Mucosa of gallbladder (tissue), 1 donor: ENCODE results near the gene RBM12. TPM values are rescaled to one million over a fixed set of nuclear protein-coding genes. Genes with fewer than 3 reads are reported as not detected.

Source experiments
- DNase-seq: peaks from one replicate; pipeline ENCODE4 v3.0.0-alpha.2; 2020; ENCODE audit warnings: low spot score
- total RNA-seq: library from RNA; stranded (reverse); gene quantifications from one replicate; pipeline ENCODE4 v1.2.1, GENCODE V29; 2021
- donor health status: DM: no; HTN: no; CAD: no.

RBM12 gene
- total RNA-seq, 1 donor from 2014 or later: 68.5 TPM

DNA sequence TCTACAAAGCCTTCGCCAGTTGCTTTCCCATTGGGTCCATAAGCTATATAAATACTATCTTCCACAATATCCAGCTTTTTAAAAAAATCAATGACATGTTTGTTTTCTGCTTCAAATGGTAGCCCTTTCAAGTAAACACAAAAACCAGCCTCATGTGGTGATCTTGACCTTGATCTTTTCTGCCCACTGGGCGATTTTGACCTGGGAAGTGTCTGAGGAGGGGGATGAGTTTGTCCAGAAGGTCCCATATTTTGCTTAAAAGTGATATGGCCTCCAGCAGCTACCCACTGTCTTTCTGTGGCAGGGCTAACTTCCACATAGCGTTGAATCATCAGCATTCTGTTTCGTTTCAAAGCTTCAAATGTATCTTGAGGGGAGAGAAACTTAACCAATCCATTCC, 10.8 kb downstream of the RBM12 start:
- DNase-seq: no peak

GRCh38 chr20:35653430-35653734, 11.3 kb downstream of the RBM12 start:
- DNase-seq: no peak

DNA sequence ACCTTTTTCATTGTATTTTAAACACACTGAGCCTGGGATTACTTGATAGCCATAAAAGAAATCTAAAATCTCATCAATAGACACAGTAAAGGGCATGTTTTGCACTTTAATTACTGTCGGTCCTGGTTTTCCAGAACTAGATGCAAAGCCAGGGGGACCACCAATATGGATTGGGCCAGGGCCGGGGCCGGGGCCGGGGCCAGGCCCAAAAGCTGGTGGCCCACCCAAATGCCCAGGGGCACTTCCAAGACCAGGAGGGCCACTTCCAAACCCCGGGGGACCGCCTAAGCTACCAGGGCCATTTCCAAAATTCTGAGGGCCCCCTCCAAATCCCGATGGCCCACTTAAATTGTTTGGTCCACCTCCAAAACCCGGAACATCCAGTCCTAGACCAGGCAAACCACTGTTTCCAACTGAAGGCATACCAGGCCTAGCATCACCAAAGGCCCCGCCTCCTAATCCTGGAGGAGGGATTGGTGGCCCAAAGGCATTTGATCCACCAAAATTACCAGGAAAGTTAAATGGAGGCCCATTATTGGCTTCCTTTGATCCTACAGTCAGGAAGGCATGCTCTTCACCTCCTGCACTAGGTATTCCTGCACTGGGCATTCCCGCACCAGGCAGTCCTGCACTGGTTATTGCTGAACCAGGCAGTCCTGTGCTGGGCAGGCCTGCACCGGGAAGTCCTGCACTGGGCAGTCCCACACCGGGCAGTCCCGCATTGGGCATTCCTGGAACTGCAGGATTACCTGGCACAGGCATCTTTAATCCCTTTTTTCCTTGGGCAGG, 11.9 kb downstream of the RBM12 start:
- DNase-seq: no peak

DNA sequence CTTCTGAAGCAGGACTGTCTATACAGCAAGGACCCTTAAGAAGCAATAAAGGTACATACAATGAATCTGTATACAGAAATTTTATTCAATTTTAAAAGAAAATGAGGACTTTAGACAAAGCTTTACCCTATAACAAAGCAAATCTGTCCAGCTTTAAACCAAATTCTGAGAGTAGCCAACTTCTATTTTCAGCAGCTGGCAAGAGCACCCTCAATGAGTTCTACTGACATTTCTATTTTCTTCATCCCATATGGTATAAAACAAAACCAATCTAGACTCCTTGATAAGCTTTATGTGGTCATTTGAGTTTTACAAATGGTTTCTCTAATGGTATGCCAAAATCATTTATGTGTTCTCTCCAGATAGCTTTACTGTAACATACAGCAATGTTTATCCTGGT, 12.7 kb downstream of the RBM12 start:
- DNase-seq: no peak

DNA sequence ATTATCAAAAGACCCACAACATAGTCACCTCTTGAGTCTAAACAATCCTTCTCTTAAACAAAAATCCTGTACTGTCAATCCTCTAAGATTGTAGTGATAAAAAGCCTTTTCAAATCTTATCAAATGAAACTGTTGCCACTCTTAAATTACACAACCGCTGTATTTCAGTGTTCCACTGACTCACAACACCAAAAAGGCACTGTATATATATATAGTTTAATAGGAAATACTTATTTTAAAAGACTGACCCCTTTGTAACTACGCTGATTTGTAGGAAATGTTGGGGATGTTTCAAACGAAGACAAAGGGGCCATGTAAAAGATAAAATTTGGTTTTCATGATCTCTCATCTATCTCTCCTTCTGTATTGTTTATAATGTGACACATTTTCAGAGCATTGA, 14.1 kb downstream of the RBM12 start:
- no peak for DNase-seq

DNA sequence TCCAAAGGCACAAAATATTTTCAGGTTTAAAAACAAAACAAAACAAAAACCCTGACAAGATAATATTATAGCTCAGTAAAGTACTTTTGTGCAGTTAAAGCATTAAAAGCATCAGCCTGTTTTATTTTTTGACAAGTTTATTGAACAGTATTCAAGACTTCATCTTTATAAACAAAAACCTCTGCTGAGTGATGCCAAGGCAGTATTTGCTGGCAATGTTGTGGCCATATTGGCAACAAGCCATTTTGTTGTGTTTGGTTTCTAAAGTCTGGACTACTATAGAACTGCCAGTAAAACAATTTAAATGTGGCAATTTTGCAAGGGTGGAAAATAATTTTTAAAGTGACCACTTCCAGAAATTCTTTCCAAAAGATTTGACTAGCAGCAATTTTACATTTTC, 15.9 kb downstream of the RBM12 start:
- DNase-seq: no peak

DNA sequence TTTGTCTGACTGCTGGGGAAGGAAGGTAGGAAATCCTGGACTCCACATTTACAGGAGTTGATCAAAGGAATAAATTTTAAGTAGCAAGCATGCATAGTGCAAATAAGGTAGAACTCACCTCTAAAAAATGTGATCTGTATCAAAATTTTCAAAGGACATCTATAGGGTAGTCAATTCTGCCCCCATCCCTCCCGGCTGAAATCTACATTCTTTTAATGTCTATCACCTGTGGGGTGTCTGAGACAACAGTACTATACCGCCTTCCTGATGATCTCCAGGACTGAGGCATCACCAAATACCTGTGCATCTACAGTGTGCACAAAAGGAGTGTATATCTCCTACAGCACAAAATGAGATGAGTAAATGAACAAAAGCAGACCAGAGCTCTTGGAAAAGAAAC, 19.9 kb downstream of the RBM12 start:
- no peak for DNase-seq

GRCh38 chr20:35643045-35643444, 21.7 kb downstream of the RBM12 start:
- no peak for DNase-seq

DNA sequence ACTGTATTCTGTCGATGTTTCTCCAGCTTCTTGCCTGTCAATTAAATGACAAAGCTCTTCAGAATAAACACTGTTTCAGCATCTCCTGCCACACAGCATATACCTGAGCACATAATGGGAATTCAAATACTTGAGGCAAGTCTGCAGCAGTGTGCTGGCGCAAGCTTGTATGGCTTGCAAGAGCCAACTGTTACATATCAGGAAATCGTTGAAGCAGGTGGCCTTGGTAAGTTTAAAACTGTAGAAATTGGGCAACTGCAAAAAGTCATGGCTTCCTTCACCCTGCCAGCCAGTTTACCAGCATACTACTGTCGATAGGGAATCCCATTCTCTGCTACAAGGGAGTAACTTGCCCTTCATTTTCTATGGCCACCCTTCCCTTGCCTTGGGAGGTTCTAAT, 23.0 kb downstream of the RBM12 start:
- no peak for DNase-seq

GRCh38 chr20:35640724-35641123, 24.0 kb downstream of the RBM12 start:
- no peak for DNase-seq

- no peak for DNase-seq
These were observed 25.9 kb downstream of the RBM12 start for GRCh38 chr20:35638751-35639150.

DNA sequence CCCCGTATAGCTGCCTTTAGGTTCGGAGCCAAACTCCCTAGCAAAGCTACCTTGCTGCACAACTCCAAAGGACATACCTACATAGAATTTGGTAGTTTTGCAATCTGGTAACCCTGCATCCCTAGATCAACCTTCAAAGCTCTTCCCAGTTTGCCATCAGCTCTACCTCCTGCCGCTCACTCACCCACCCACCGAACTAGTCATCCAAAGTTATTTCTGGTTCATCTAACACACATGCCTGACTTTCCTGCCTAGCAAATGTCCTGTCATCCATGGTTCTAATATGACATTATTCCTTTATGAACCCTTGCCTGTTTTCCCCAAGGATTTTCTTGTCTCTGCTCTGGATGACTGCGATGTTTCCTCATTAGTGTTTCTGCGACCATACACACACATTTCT, 27.4 kb downstream of the RBM12 start:
- no peak for DNase-seq

GRCh38 chr20:35636095-35636494, 28.6 kb downstream of the RBM12 start:
- DNase-seq: no peak

DNA sequence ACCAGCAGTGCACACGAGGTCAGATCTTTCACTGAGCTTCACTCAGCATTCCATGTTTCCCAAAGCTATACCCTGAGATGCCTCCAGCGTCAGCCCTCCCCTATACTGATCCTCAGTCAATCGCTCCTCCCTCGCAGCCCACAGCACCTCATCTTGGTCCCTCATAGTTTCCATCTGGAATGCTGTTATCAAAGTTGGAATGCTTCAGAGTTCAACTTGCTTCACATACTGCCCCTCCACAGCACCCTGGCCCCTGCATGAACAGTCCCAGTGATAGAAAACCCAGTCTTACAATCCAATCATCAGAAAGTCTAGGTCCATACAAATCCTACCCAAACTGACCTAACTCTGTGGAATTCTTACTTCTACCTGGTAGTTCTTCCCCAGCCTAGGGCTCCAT, 29.0 kb downstream of the RBM12 start:
- no peak for DNase-seq

DNA sequence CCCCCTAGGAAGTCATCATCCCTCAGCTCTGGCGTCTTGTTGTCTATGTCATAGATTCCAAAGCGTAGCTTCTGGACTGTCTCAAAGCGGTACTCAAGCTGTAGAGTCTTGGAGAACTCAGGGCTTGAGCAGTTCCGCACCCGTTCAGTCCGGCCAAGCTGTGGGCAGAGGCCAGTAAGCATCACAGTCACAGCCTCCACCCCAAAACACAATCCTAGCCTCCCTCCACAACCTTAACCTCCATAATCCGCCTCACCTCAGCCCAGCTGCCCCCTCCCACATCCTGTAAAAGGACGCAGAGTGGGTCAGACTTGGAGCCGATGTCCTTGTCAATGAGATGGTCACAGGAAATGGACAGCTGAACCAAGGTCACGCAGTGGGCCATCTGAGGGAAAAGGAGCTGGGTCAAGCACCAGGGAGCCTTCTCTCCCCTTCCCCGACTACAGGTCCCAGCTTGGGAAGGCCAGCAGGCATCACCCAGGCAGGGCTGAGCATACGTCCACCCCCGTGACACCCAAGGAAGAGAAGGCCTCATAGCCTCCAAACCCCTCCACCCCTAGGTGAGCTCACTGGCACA, 32.1 kb downstream of the RBM12 start:
- DNase-seq: no peak

- no peak for DNase-seq
These were observed 34.1 kb downstream of the RBM12 start for GRCh38 chr20:35630636-35631035.

GRCh38 chr20:35629427-35630145, 35.1 kb downstream of the RBM12 start:
- DNase-seq: no peak

DNA sequence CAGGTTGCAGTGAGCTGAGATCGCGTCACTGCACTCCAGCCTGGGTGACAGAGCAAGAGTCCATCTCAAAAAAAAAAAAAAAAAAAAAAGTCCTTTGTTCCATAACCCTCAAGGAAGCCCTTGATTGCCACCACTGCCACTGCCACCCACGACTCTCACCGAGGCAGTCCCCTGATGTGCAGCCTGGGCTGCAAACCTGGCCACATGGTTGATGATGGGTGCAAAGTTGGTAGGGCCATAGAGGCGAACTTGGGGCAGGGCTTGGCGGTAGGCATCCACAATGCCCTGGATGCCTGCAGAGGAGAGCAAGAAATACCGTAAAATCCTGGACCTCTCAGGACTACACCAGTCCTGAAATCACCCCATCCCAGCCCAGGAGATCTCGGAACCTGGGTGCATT, 37.6 kb downstream of the RBM12 start:
- no peak for DNase-seq

GRCh38 chr20:35626386-35627001, 38.2 kb downstream of the RBM12 start:
- DNase-seq: no peak

DNA sequence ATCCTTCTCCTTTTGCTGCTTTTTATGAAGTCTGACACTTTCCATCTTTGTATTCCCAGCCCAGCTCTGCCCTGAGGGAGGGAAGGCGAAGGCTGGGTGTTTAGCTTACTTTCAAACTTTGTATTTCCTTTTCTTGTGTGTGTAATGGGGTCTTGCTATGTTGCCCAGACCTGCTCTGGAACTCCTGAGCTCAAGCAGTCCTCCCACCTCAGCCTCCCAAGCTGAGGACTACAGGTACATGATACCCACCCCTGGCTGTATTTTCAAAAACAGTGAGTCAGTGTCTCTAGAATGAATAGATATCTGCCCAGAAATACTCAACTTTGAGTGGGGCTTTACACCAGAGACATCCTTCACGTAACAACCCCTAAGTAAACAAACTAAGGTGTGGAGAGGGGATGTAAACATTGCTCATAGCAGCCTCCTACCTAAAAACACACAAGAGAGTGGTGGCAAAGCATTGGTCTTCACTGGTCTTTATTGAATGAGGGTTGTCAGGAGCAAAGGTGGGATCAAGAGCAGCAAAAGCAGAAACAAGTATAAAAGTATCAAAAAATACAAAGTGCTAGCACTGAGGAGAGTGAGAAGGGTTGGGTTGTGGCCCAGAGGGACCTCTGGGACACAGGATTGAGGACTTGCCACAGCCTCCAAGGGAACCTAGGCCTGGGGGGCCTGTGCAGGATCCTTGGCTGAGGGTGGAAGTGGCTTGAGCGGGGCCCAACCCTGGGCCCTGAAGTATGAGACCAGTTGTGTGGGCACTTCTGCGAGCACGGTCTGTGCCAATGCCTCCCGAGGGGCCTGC, 38.9 kb downstream of the RBM12 start:
- DNase-seq: no peak

- no peak for DNase-seq
These were observed 43.1 kb downstream of the RBM12 start for GRCh38 chr20:35621560-35621946.
